ENCODE data around the gene TNS3. TPM values are rescaled to one million over a fixed set of nuclear protein-coding genes. Genes with fewer than 3 reads are reported as not detected.

The TNS3 gene
- total and polyA plus RNA-seq, 2 of the 13 experiments (the other 11 are each of a cell fraction or from before 2014, with no cell fraction given), result 52.9 to 55.7 TPM

DNA sequence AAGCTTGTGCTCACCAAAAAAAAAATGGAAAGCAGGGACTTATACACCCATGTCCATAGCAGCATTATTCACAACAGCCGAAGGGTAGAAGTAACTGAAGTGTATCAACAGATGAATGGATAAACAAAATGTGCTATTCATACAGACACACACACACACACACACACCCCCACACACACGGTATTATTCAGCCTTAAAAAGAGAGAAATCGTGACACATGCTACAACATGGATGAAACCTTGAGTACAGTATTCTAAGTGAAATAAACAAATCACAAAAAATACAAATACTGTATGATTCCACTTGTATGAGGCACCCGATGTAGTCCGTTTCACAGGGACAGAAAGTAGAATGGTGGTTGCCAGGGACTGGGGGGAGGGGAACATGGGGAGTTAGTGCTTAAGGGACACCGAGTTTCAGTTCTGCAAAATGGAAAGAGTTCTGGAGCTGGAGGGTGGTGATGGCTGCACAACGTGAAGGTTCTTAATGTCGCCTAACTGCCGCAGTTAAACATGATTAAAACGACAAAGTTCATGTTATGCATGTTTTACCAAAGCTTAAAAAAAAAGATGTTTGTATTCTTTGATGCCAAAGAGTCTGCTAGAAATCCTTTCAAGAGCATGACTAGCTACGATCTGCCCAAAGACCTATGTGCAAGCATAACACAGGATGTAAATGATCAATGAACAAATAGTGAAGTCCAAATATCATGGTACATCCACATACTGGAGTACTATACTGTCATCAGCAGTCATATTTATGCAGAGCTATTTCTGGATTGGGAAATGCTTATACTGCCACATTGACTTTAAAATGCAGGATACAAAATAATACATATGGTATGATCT lies 7.2 kb downstream of the TNS3 start (continued):
- TF ChIP-seq, protein P1, sequence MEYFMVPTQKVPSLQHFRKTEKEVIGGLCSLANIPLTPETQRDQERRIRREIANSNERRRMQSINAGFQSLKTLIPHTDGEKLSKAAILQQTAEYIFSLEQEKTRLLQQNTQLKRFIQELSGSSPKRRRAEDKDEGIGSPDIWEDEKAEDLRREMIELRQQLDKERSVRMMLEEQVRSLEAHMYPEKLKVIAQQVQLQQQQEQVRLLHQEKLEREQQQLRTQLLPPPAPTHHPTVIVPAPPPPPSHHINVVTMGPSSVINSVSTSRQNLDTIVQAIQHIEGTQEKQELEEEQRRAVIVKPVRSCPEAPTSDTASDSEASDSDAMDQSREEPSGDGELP (IDR thresholded peaks at IDR 0.05; ENCODE audit: borderline replicate concordance, low read depth), result no peak
- peak; percentile 74 for TF ChIP-seq HNF4A (CRISPR knock-in tag; IDR thresholded peaks at IDR 0.05)
- no peak for TF ChIP-seq HNRNPH1 (optimal IDR thresholded peaks at IDR 0.05; ENCODE audit: low read depth, low read length)
- TF ChIP-seq MBD4 (IDR thresholded peaks at IDR 0.05; ENCODE audit: borderline replicate concordance, low read length), result no peak
- TF ChIP-seq, protein P2, sequence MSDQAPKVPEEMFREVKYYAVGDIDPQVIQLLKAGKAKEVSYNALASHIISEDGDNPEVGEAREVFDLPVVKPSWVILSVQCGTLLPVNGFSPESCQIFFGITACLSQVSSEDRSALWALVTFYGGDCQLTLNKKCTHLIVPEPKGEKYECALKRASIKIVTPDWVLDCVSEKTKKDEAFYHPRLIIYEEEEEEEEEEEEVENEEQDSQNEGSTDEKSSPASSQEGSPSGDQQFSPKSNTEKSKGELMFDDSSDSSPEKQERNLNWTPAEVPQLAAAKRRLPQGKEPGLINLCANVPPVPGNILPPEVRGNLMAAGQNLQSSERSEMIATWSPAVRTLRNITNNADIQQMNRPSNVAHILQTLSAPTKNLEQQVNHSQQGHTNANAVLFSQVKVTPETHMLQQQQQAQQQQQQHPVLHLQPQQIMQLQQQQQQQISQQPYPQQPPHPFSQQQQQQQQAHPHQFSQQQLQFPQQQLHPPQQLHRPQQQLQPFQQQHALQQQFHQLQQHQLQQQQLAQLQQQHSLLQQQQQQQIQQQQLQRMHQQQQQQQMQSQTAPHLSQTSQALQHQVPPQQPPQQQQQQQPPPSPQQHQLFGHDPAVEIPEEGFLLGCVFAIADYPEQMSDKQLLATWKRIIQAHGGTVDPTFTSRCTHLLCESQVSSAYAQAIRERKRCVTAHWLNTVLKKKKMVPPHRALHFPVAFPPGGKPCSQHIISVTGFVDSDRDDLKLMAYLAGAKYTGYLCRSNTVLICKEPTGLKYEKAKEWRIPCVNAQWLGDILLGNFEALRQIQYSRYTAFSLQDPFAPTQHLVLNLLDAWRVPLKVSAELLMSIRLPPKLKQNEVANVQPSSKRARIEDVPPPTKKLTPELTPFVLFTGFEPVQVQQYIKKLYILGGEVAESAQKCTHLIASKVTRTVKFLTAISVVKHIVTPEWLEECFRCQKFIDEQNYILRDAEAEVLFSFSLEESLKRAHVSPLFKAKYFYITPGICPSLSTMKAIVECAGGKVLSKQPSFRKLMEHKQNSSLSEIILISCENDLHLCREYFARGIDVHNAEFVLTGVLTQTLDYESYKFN (CRISPR knock-in tag; conservative IDR thresholded peaks at IDR 0.05), result peak; percentile 66; the same call in 1 of the 2 replicates
- TF ChIP-seq ZNF296 (CRISPR knock-in tag; conservative IDR thresholded peaks at IDR 0.05), result no peak
- TF ChIP-seq ZSCAN31 (CRISPR knock-in tag; IDR thresholded peaks at IDR 0.05; ENCODE audit: low read depth), result no peak
- TF ChIP-seq, protein P3, sequence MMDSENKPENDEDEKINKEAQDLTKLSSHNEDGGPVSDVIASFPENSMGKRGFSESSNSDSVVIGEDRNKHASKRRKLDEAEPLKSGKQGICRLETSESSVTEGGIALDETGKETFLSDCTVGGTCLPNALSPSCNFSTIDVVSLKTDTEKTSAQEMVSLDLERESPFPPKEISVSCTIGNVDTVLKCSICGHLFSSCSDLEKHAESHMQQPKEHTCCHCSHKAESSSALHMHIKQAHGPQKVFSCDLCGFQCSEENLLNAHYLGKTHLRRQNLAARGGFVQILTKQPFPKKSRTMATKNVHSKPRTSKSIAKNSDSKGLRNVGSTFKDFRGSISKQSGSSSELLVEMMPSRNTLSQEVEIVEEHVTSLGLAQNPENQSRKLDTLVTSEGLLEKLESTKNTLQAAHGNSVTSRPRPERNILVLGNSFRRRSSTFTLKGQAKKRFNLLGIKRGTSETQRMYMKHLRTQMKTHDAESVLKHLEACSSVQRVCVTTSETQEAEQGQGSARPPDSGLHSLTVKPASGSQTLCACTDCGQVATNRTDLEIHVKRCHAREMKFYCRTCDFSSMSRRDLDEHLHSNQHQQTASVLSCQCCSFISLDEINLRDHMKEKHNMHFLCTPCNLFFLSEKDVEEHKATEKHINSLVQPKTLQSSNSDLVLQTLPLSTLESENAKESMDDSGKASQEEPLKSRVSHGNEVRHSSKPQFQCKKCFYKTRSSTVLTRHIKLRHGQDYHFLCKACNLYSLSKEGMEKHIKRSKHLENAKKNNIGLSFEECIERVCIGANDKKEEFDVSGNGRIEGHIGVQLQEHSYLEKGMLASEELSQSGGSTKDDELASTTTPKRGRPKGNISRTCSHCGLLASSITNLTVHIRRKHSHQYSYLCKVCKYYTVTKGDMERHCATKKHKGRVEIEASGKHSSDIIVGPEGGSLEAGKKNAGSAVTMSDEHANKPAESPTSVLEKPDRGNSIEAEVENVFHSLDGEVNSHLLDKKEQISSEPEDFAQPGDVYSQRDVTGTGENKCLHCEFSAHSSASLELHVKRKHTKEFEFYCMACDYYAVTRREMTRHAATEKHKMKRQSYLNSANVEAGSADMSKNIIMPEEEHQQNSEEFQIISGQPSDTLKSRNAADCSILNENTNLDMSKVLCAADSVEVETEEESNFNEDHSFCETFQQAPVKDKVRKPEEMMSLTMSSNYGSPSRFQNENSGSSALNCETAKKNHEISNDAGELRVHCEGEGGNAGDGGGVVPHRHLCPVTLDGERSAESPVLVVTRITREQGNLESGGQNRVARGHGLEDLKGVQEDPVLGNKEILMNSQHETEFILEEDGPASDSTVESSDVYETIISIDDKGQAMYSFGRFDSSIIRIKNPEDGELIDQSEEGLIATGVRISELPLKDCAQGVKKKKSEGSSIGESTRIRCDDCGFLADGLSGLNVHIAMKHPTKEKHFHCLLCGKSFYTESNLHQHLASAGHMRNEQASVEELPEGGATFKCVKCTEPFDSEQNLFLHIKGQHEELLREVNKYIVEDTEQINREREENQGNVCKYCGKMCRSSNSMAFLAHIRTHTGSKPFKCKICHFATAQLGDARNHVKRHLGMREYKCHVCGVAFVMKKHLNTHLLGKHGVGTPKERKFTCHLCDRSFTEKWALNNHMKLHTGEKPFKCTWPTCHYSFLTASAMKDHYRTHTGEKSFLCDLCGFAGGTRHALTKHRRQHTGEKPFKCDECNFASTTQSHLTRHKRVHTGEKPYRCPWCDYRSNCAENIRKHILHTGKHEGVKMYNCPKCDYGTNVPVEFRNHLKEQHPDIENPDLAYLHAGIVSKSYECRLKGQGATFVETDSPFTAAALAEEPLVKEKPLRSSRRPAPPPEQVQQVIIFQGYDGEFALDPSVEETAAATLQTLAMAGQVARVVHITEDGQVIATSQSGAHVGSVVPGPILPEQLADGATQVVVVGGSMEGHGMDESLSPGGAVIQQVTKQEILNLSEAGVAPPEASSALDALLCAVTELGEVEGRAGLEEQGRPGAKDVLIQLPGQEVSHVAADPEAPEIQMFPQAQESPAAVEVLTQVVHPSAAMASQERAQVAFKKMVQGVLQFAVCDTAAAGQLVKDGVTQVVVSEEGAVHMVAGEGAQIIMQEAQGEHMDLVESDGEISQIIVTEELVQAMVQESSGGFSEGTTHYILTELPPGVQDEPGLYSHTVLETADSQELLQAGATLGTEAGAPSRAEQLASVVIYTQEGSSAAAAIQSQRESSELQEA (CRISPR knock-in tag; IDR thresholded peaks at IDR 0.05; ENCODE audit: not compliant biosample characterization), result no peak
- TF ChIP-seq MIER2 (CRISPR knock-in tag; IDR thresholded peaks at IDR 0.05), result no peak
- TF ChIP-seq SIX1 (CRISPR knock-in tag; IDR thresholded peaks at IDR 0.05; ENCODE audit: borderline replicate concordance), result no peak
- 0 out of 2 replicates have a peak, but pooled peaks have one; percentile 15 for TF ChIP-seq KDM6A (CRISPR knock-in tag; IDR thresholded peaks at IDR 0.05; ENCODE audit: low read depth)
- 0 out of 2 replicates have a peak, but pooled peaks have one; percentile 45 for TF ChIP-seq ZFP1 (CRISPR knock-in tag; IDR thresholded peaks at IDR 0.05)
- peak; percentile 53 for TF ChIP-seq RXRB (CRISPR knock-in tag; IDR thresholded peaks at IDR 0.05; ENCODE audit: borderline replicate concordance)
- TF ChIP-seq ZNF737 (CRISPR knock-in tag; IDR thresholded peaks at IDR 0.05; ENCODE audit: borderline replicate concordance), result no peak
- TF ChIP-seq ZNF614 (CRISPR knock-in tag; IDR thresholded peaks at IDR 0.05; ENCODE audit: borderline replicate concordance), result peak; percentile 34; the same call in 1 of the 2 replicates
- TF ChIP-seq TCF7 (IDR thresholded peaks at IDR 0.05; ENCODE audit: low read depth), result peak; percentile 25; the same call in 1 of the 2 replicates
- 0 out of 2 replicates have a peak, but pooled peaks have one; percentile 32 for TF ChIP-seq ISL2 (CRISPR knock-in tag; IDR thresholded peaks at IDR 0.05)

All from HepG2 (cell line).